IPS-11a (cell line): Measurements from ENCODE around the gene FAM13A.
"Not testable (repeated sequence)": the region's sequence is repeated elsewhere in the genome, so short reads cannot be mapped to it uniquely, and the experiment has no call there.

Source experiments
- H3K4me3 ChIP-seq: one replicate; pipeline ENCODE4 v1.5.1; 2013; ENCODE audit warnings: low read depth, low read length, control low read depth

Gene FAM13A

DNA sequence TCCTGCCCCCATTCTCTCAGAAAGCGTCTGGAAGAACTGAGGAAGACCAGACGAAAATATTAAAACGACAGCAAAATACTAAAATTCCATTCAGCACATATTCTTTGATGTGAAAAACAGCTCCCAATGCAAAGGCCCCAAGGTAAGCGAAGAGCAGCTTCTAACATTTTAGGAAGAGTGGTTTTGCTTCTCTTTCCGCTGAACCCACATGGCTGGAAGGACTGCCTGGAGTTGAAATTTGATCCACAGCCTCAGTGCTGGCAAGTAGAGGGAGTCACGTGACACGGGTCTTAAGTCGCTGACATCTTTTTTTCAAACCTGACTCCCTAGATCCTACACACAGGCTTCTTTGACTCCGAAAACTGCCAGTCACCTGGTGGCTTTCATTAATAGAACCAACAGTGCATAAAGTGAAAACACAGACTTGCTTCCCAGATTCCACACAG is at the start of gene FAM13A:
FAM13A (minus strand) TSS at position 233 of the 446 bp plus-strand sequence; CDS start at position 12, 221 bp downstream.
- peak within 1 kb of the TSS; percentile 74 for H3K4me3 ChIP-seq

DNA sequence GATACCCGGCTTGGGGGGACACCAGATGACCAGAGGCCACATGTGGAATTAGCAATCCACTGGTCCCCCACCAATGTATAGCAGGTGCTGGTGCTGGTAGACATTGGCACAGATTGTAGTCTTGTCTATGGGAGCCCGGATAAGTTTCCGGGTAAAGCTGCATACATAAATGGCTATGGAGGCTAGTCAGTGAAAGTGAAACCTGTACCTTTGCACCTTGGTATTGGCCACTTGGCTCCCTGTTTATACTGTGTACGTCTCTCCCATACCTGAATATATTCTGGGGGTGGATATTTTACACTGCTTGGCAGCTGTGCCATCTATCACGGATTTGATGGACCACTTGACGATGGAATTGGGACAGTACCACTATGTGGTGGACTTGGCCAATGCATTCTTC is 48.7 kb upstream of the FAM13A start:
- H3K4me3 ChIP-seq, result no peak overlapping the region

DNA sequence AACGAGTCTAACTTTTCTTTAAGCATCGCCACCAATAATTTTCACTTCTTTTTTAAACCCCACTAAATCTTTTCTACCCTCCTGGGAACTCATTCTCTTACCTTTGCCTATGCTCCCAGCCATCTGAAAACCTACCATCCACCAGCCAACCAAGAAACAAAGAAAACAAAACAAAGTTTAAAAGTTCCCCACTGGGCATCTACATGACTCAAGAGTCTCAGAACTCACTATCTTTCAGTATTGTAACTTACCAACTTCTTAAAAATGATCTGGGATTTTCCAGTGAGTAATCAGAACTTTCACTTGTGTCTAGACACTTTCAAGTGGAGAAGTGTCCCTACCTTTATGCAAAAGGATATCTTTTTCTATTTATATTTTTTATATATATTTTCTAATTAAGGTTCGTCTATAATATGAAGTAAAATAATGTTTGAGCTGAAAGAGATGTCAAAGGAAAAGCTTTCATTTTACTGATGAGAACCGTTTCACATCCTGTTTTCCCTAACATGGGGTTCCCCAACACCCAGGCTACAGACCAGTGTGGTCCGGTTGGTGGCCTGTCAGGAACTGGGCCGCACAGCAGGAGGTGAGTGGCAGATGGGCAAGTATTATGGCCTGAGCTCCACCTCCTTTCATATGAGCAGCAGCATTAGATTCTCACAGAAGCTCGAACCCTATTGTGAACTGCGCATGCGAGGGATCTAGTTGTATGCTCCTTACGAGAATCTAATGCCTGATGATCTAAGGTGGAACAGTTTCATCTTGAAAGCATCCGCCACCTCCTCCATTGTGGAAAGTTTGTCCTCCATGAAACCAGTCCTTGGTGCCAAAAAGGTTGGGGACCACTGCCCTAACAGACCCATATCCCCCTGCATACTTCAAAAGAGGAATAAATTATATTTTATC is 44.5 kb upstream of the FAM13A start:
- no peak overlapping the region for H3K4me3 ChIP-seq

DNA sequence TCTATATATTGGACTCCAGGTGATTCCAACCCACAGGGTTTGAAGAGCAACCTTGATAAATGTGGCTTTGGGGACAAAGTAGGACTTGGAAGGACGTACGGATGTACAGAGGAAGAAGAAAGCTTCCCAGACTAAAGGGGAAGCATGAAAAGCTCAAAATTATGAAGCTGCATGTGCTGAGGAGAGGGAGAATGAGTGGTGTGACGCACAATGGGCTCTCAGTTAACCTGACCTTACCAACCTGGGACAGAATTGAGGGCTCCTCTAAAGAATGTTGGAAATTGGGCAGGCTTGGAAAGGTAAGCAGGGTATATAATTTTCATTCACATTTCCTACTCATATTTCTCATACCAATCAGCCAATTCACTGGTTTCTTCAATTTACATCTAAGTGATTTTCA is 43.9 kb upstream of the FAM13A start:
- H3K4me3 ChIP-seq, result no peak overlapping the region

DNA sequence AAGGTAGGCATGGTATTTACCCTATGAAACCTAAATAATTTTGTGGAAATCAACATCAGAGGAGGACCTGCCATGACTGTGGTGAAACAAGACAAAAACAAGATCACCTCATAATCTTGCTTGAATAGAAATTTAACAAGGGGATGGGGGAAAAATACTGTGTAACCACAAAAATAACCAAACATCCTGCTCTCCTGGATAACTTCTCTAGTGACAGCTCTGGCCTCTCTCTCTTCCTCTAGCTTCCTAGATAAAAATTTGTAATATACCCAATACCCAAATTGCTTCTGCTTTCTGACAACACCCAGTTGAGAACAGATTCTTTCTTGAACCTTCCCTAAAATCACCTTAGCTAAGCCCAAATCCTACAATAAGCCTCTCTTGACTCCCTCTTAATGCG is 42.5 kb upstream of the FAM13A start:
- no peak overlapping the region for H3K4me3 ChIP-seq

DNA sequence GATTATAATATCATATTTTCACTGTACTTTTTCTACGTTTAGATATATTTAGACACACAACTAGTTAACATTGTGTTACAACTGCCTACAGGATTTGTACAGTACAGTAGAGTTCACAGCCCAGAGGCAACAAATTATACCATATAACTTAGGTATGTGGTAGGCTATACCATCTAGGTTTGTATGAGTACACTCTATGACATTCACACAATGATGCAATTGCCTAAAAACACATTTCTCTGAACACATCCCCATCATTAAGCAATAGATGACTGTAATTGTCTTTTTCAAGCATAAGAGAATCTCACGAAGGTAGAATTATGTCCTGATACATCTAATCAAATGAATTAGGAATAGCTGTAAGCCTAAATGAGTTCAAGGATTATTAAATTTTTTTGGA is 42.0 kb upstream of the FAM13A start:
- H3K4me3 ChIP-seq, result no peak overlapping the region

DNA sequence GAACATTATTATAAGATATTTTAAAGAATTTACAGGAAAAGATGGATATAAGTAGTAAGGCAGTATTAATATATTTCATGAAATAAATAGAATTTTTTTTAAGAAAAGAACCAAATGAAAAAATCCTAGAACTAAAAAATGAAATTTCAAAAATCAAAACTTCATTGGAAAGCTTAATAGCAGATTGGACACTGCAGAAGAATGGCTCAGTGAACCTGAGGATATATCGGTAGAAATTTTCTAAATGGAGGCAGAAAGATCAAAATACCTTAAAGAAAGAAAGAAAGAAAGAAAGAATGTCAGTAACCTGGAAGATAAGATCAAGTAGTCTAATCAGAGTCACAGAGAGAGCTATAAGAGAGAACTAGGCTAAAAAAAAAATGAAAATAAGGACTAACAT is 21.3 kb upstream of the FAM13A start:
- H3K4me3 ChIP-seq, result no peak overlapping the region

DNA sequence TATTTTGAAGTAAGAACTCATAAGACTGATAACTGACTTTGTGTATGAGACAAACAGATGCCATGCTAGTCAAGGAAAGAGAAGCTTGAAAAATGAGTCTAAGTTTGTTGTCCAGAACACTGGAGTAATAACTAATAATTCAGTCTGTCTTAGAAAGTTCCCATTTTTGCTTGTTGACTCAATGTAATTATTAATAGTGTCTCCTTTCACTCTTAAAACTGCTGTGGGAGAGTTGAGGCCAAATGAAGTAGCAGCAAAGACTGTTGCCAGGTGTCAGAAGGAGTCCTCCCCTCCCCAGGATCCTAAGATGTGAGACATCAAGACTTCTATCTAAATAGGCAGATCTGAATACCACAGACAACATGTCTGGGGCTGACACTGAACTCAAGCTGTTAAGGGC is 20.8 kb upstream of the FAM13A start:
- no peak overlapping the region for H3K4me3 ChIP-seq

DNA sequence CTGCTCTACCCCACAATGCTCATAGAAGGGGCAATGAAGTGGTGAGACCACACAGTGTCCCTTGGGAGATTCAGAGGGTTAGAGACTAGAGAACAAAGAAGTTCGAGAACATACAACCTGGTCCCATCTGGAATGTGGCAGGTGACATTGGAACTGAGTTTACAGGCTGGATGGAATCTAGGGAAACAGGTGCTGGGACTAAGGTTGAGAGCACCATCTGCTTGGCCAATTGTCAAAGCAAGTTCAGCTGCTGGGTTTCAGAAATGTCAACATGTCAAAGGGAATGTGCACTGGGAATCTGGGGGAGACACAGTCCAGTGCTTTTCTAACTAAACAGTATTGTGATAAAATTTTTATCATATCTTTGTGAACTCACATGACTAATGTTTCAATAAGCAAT is 15.9 kb upstream of the FAM13A start:
- H3K4me3 ChIP-seq, result no peak overlapping the region

DNA sequence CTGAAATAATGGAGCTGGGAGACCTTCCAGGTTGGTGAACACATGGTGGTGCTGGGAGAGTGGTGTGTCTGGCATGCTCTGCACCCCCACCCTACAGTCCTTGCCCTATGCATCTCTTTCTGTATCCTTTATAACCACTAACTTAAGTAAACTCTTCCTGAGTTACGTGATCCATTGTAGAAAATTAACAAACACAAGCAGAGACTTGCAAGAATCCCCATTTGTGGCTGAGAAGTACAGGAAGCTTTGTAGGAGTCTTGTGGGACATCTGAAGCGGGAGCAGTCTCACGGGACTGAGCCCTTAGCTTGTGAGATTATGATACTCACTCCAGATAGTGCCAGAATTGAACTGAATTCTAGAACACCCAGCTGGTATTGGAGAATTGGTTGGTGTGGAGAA is 14.3 kb upstream of the FAM13A start:
- H3K4me3 ChIP-seq, result no peak overlapping the region

DNA sequence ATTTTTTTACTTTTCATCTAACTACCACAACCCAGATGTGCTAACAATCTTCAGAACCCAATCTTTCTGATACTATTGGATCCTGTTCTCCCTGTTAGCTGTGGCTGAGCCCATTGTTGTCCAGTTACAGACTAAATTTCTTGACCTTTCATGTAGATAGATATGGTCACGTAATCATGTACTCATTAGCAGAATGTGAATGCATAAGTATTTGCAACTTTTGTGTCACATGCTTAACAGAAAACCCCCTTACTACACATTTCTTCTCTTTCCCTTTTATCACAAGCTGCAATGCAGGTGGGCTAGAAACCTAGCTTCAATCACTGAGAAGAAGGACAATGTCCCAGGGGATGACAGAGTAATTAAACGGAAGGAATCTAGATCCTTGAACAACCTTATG is 13.1 kb upstream of the FAM13A start:
- no peak overlapping the region for H3K4me3 ChIP-seq

DNA sequence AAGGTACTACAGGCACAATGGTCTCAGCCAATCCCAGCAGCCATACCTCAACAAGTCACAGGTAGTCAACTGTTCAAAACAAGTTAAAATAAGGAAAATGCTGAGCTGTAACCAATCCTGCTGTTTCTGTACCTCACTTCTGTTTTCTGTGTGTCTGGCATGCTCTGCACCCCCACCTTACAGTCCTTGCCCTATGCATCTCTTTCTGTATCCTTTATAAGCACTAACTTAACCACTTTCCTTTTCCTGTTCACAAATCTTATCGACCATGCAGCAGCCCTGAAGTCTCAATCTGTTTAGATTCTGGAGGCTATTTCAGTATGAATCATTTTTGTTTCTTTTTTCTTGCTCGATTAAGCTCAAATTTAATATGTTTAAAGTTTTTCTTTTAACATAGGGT is 12.5 kb upstream of the FAM13A start:
- no peak overlapping the region for H3K4me3 ChIP-seq

DNA sequence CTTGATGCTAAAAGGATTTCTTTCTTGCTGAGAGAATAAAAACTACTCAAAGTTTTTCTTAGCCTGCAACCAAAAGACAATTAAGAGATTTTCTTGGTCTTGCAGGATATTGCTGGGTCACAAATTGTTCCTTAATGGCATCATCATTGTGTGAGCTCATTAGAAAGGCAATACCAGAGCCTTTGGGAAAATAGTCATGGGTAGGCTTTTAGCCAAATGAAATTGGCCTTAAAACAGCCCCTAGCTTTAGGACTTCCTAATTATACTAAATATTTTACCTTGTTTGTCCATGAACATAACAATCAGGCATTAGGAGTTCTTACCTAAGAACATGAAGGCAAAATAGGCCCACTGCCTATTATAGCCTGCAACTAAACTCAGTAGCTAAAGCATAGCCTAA is 10.4 kb upstream of the FAM13A start:
- no peak overlapping the region for H3K4me3 ChIP-seq

DNA sequence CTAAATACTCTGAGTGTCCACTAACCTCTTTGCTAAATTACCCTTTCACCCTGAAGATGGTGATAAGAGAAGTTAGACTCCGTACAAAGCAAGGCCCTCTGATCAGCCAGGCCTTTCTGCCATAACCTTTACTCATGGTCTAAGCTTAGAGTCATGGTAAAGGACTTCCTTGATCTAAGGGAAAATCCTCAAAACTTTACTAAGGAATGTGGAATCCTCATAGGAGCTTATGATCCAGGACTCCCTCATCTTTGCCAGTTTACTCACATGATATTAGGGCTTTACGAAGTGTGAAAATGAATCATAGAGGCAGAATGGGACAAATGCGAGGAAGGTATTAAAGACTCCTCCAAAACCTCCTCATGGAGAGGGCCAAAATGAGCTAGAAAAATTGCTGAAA is 7.9 kb upstream of the FAM13A start:
- no peak overlapping the region for H3K4me3 ChIP-seq

DNA sequence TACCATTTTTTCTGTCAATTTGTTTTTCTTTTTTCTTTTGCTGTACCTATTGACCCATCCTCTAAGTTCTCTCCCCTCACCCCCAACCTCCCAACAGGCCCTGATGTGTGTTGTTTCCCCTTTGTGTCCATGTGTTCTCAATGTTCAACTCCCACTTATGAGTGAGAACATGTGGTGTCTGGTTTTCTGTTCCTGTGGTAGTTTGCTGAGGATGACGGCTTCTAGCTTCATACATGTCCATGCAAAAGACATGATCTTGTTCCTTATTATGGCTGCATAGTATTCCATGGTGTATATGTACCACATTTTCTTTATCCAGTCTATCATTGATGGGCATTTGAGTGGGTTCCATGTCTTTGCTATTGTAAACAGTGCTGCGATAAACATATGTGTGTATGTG is 859 bp upstream of the FAM13A start:
- not testable (repeated sequence) for H3K4me3 ChIP-seq

DNA sequence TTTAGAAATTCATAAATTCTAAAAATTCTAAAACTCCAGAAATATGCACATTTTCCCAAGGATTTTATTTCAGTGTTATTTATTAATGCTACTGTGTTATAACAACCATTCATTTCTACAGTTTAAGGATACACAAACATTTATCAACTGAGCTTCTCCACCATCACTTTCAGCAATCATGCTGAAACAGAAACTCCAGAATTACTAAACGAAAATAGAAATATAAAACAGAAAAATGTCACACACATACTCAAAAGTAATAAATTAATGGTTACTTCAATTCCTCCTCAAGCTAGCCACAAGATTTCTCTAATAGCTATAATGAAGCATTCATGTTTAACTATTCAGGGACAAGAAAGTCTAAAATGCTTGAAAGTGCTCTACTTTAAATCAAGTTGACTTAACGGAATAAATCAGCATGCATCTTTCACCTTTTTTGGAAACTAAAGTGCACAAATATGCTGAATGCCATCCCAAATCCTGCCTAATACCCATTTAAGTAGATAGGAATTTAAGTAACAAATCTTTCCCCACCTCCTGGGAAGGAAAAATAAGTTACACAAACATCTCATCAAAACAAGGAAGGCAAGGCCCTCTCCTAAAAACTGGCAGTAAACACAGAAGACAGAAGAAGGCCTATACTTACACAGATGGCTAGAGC is 563 bp downstream of the FAM13A start:
- peak overlapping the region; percentile 74 for H3K4me3 ChIP-seq

DNA sequence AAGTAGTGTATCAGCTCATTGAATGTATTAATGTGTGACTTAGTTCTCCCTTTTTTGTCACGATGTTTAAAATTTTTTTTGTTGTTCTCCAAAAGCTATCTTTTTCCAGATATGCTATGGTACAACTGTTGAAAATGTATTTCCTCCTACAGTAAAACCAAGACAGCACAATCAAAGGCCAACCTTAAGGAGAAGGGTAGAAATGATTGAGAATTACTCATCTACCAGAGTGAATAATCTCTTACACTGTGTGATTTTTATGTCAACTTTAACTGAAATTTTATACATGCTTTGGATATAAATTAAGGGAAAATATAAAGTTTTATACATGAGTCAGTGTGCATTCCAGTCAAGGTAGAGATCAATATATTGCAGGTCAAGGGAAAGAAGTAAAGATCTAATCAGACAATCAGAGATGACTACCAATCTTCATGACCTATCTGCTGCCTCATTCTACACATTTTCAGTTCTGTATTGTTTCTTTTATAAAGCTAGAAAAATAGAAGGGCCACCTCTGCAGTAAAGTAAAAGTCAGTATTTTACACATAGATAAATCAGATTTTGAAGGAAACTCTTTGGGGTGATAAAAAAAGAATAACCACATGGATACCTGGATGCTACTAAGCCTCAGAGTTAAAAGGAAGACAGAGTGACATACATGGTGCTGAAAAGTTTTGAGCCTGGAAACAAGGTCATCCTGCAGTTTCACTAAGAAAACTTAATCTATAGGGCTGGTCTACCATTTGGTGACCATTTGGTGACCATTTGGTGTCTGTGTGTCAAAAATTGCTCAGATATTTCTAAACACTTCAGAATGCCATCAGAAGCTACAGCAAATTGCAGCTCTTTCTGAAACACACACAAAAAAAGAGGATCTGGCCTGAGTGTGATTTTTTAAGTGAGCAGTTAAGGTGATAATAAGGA is 1.6 kb downstream of the FAM13A start:
- peak overlapping the region; percentile 29 for H3K4me3 ChIP-seq

DNA sequence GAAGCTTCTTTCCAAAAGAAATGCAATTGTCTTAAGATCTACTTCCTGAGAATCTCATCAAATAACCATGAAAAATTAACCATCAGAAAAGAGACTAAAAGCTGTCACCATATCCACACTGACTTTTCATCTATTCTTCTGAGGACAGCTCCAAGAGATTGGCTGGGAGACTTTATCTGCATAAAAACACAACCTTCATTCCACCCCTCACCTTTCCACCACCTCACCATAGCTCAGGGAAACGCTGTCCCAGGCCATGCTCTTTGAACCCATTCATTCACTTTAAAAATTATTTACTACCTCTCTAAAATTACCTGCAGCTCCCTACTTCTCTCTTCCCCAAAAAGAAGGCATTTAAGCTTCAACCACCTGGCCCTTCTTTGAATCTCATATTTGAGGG is 2.4 kb downstream of the FAM13A start:
- H3K4me3 ChIP-seq, result no peak overlapping the region

DNA sequence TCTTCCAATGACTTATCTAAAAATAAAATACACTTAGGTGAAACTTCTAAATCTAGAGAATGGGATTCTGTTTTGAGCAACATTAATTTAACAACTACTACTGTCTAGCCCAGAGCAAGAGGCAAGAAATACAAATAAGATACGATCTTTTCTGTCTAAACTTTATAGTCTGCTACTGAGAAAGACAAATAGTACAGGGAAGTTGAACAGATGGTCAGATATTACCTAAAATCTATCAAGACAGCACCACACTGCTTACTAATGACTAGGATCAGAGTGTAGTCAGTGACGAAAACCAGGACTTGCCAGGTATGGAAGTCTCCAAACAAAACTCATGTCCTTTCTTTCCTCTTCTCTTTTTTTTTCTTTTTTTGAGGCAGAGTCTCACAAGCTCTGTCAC is 7.1 kb downstream of the FAM13A start:
- H3K4me3 ChIP-seq, result no peak overlapping the region

DNA sequence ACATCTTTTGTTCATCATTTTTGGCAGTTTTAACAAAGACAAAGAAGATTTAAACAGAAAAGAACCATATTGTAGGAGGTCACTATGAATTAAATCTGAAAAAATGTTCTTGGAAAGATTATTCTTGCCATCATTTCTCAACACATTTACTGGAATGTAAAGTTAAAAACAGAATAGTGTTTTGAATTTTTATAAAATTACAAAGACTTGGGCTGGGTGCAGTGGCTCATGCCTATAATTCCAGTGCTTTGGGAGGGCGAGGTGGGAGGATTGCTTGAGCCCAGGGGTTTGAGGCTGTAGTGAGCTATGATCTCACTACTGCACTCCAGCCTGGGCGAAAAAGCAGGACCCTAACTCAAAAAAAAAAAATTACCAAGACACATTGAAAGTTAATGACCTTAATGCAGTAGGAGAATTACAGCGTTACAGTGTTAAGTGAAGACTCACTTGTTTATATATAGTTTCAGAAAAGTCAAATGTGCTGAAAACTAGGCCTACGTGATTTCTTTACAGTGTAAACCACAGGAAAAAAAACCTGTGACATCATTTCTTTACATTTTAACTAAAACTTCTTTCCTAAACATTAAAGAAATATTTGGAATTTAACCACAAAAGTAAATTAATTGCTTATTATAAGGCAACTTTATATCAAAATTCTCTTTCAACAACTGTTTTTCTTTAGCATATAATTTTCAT is 7.9 kb downstream of the FAM13A start:
- H3K4me3 ChIP-seq, result no peak overlapping the region
